ENCODE results near the gene FGD4. TPM values are rescaled to one million over a fixed set of nuclear protein-coding genes. Genes with fewer than 3 reads are reported as not detected.

FGD4 gene
- total and polyA plus RNA-seq, 9 of the 15 experiments (the other 6 are each of a cell fraction or from before 2014, with no cell fraction given), result 0.05 to 0.51 (median 0.27) TPM

- CTCF ChIA-PET (ENCODE audit: low intra/inter-chr PET ratio), result no interaction called here
- H3K4me1 ChIP-seq (replicated peaks in 1 of 2; ENCODE audit: control insufficient read depth in 2 of 2, insufficient read depth in 2 of 2, low read length in 2 of 2), result peaks cover 0 to 13% of the 10 kb centered on the region in 2 experiments; a peak in 3 of 5 replicates
- TF ChIP-seq ZBTB33 (CRISPR knock-in tag; IDR thresholded peaks at IDR 0.05) (no peak), TOE1 (IDR thresholded peaks at IDR 0.05; ENCODE audit: borderline replicate concordance) (no peak), TOE1 (CRISPR knock-in tag; IDR thresholded peaks at IDR 0.05; ENCODE audit: borderline replicate concordance, low read depth) (no peak), ZNF324 (CRISPR knock-in tag; IDR thresholded peaks at IDR 0.05) (no peak), CBX8 (IDR thresholded peaks at IDR 0.05; ENCODE audit: borderline replicate concordance, extremely low read depth, low read depth, low read length, poor library complexity, severe bottlenecking) (no peak), ARNT (IDR thresholded peaks at IDR 0.05) (no peak), CAMTA2 (CRISPR knock-in tag; conservative IDR thresholded peaks at IDR 0.05) (no peak), ZNF668 (CRISPR knock-in tag; IDR thresholded peaks at IDR 0.05) (no peak), ZNF347 (CRISPR knock-in tag; IDR thresholded peaks at IDR 0.05; ENCODE audit: low read depth) (no peak), HNRNPK (IDR thresholded peaks at IDR 0.05; ENCODE audit: low read depth, low read length, poor library complexity, severe bottlenecking) (no peak), CREB5 (CRISPR knock-in tag; IDR thresholded peaks at IDR 0.05) (no peak), PCBP2 (IDR thresholded peaks at IDR 0.05; ENCODE audit: low read depth, low read length, poor library complexity, severe bottlenecking) (no peak), HDAC2 (IDR thresholded peaks at IDR 0.05) (no peak), SREBF2 (CRISPR knock-in tag; IDR thresholded peaks at IDR 0.05) (no peak), PRPF4 (IDR thresholded peaks at IDR 0.05; ENCODE audit: insufficient read depth, low read depth, low read length, poor library complexity, severe bottlenecking) (no peak), ZNF395 (CRISPR knock-in tag; IDR thresholded peaks at IDR 0.05) (peak; percentile 68), HLTF (IDR thresholded peaks at IDR 0.05) (no peak)
Measured at GRCh38 chr12:32679091-32679919, 279.9 kb downstream of the FGD4 start, which contains the start of gene DNM1L. DNM1L (plus strand) TSS chr12:32679301; CDS start chr12:32679364, 63 bp downstream.

More at GRCh38 chr12:32679091-32679919, 279.9 kb downstream of the FGD4 start, which contains the start of gene DNM1L:
- FAIRE-seq (peak; percentile 93), ATAC-seq (peak; percentile 97), DNase-seq (ENCODE audit: extremely low read depth in 1 of 4, low spot score in 3 of 4) (peak; percentile 95)
- peak within 1 kb of the TSS; percentile 91 for H3K27ac ChIP-seq (ENCODE audit: extremely low read depth, low read depth, low read length)
- H3K9me3 ChIP-seq (replicated peaks; ENCODE audit: control insufficient read depth, insufficient read depth, low read depth, low read length), result no peaks in the 10 kb centered on the region
- H3K4me3 ChIP-seq, result peak within 1 kb of the TSS; percentile 98
- no peaks in the 10 kb centered on the region for H4K20me1 ChIP-seq (replicated peaks; ENCODE audit: control insufficient read depth, insufficient read depth, low read length)
- H3K36me3 ChIP-seq (ENCODE audit: control insufficient read depth, insufficient read depth, low read length), result peaks cover 15% of the 10 kb centered on the region; the same call in 2 of the 3 replicates
- H3K4me2 ChIP-seq (ENCODE audit: insufficient read depth, low read length), result peak within 1 kb of the TSS; percentile 87
- intact Hi-C loops (cut with micrococcal nuclease) (no loop called here), in situ Hi-C loops (cut with MboI) (no loop called here)
- WGBS (ENCODE audit: insufficient coverage, low coverage, missing lambda C conversion rate), result under 1% methylated on average over 28 of the region's 76 CpGs
- H3K79me2 ChIP-seq (ENCODE audit: control insufficient read depth, insufficient read depth, low read length), result peaks cover 49% of the 10 kb centered on the region
- POLR2A ChIA-PET, result interaction anchor here (0.7 to 0.9 kb wide), 3 partner anchors 10 to 29 kb away, joined by 3 to 4 read pairs (median 3); no protein-coding TSS in a partner anchor
- H3K9me1 ChIP-seq (ENCODE audit: control insufficient read depth, insufficient read depth, low read length), result no peaks in the 10 kb centered on the region
- H2AFZ ChIP-seq (ENCODE audit: low read depth, low read length), result peak within 1 kb of the TSS; percentile 98
- no peaks in the 10 kb centered on the region for H3K27me3 ChIP-seq (ENCODE audit: control insufficient read depth in 2 of 2, insufficient read depth in 2 of 2, low read length in 2 of 2)
- no TSS peak for BruUV-seq (replicated peaks)
- H3K9ac ChIP-seq (ENCODE audit: insufficient read depth in 1 of 2, low read depth in 2 of 2, low read length in 2 of 2), result peak within 1 kb of the TSS; percentile 84 to 94

Measured in K562 (cell line).